ENCODE measurements around the gene ZGLP1. TPM values are rescaled to one million over a fixed set of nuclear protein-coding genes. Genes with fewer than 3 reads are reported as not detected.

The ZGLP1 gene
- polyA plus RNA-seq, 1 donor (not counting 4 experiments of a cell fraction or from before 2014, with no cell fraction given): 0.43 TPM

- H3K9ac ChIP-seq (ENCODE audit: control insufficient read depth, extremely low read depth, insufficient read depth, low read length): no peak within 1 kb of the TSS
Measured at GRCh38 chr19:10286803-10287737, 22.5 kb downstream of the ZGLP1 start, which contains the start of gene ICAM4. Gene ICAM4 (plus strand): TSS chr19:10286955. CDS start chr19:10287013, 58 bp downstream.

DNA sequence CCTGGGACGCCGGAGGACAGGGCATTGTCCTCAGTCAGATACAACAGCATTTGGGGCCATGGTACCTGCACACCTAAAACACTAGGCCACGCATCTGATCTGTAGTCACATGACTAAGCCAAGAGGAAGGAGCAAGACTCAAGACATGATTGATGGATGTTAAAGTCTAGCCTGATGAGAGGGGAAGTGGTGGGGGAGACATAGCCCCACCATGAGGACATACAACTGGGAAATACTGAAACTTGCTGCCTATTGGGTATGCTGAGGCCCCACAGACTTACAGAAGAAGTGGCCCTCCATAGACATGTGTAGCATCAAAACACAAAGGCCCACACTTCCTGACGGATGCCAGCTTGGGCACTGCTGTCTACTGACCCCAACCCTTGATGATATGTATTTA lies 24.2 kb downstream of the ZGLP1 start:
- no peak overlapping the region for H3K27ac ChIP-seq (ENCODE audit: control insufficient read depth, insufficient read depth, low read length)
- FAIRE-seq (no peak), DNase-seq (ENCODE audit: low read depth, low spot score) (no peak)
- H3K4me3 ChIP-seq (ENCODE audit: control insufficient read depth in 2 of 3, extremely low read depth in 1 of 3, insufficient read depth in 2 of 3, low read depth in 1 of 3, low read length in 3 of 3): no peak overlapping the region
- dilution Hi-C loops (cut with MboI; ENCODE audit: extremely low pct_ligation_motif_present, low sequenced_read_pairs): no loop called here
- H3K4me1 ChIP-seq (ENCODE audit: control insufficient read depth, extremely low read depth, insufficient read depth, low read length): peaks cover 38% of the 10 kb centered on the region
- no peaks in the 10 kb centered on the region for H3K79me2 ChIP-seq (ENCODE audit: control insufficient read depth, insufficient read depth, low read length)
- H3K27me3 ChIP-seq (ENCODE audit: control insufficient read depth, extremely low read depth, insufficient read depth, low read length): peaks cover 25% of the 10 kb centered on the region
- no peaks in the 10 kb centered on the region for H3K36me3 ChIP-seq (ENCODE audit: control insufficient read depth in 2 of 2, extremely low read depth in 1 of 2, insufficient read depth in 2 of 2, low read length in 2 of 2)
- no peaks in the 10 kb centered on the region for H3K9me1 ChIP-seq (ENCODE audit: control insufficient read depth, extremely low read depth, insufficient read depth, low read length)
- H3K4me2 ChIP-seq (ENCODE audit: control insufficient read depth, extremely low read depth, insufficient read depth, low read depth, low read length): no peak overlapping the region
- no peak overlapping the region for H2AFZ ChIP-seq (ENCODE audit: control insufficient read depth, low read length)
- no peak overlapping the region for H3K9ac ChIP-seq (ENCODE audit: control insufficient read depth, extremely low read depth, insufficient read depth, low read length)
- no peak for TF ChIP-seq CTCF (optimal IDR thresholded peaks at IDR 0.05 in 1 of 3, IDR thresholded peaks at IDR 0.05 in 1 of 3, conservative IDR thresholded peaks at IDR 0.05 in 1 of 3; ENCODE audit: extremely low read depth in 1 of 3, insufficient read depth in 2 of 3, low read length in 3 of 3)
- TF ChIP-seq EZH2 (IDR thresholded peaks at IDR 0.05; ENCODE audit: low read length): no peak
- H3K9me3 ChIP-seq (ENCODE audit: control insufficient read depth, low read depth, low read length): no peaks in the 10 kb centered on the region
- no peaks in the 10 kb centered on the region for H4K20me1 ChIP-seq (ENCODE audit: control insufficient read depth, extremely low read depth, insufficient read depth, low read length)

More at GRCh38 chr19:10286803-10287737, 22.5 kb downstream of the ZGLP1 start, which contains the start of gene ICAM4:
- H3K4me3 ChIP-seq (ENCODE audit: control insufficient read depth in 2 of 3, extremely low read depth in 1 of 3, insufficient read depth in 2 of 3, low read depth in 1 of 3, low read length in 3 of 3): no peak within 1 kb of the TSS
- H3K4me2 ChIP-seq (ENCODE audit: control insufficient read depth, extremely low read depth, insufficient read depth, low read depth, low read length): peak within 1 kb of the TSS; percentile 56
- no peak for DNase-seq (ENCODE audit: low read depth, low spot score)
- no peaks in the 10 kb centered on the region for H4K20me1 ChIP-seq (ENCODE audit: control insufficient read depth, extremely low read depth, insufficient read depth, low read length)
- no peak for FAIRE-seq
- H3K9me1 ChIP-seq (ENCODE audit: control insufficient read depth, extremely low read depth, insufficient read depth, low read length): no peaks in the 10 kb centered on the region
- no peak within 1 kb of the TSS for H3K27ac ChIP-seq (ENCODE audit: control insufficient read depth, insufficient read depth, low read length)
- no peaks in the 10 kb centered on the region for H3K9me3 ChIP-seq (ENCODE audit: control insufficient read depth, low read depth, low read length)
- TF ChIP-seq CTCF (optimal IDR thresholded peaks at IDR 0.05 in 1 of 3, IDR thresholded peaks at IDR 0.05 in 1 of 3, conservative IDR thresholded peaks at IDR 0.05 in 1 of 3; ENCODE audit: extremely low read depth in 1 of 3, insufficient read depth in 2 of 3, low read length in 3 of 3) (no peak), EZH2 (IDR thresholded peaks at IDR 0.05; ENCODE audit: low read length) (no peak)
- dilution Hi-C loops (cut with MboI; ENCODE audit: extremely low pct_ligation_motif_present, low sequenced_read_pairs): no loop called here
- no peaks in the 10 kb centered on the region for H3K79me2 ChIP-seq (ENCODE audit: control insufficient read depth, insufficient read depth, low read length)
- H3K36me3 ChIP-seq (ENCODE audit: control insufficient read depth in 2 of 2, extremely low read depth in 1 of 2, insufficient read depth in 2 of 2, low read length in 2 of 2): no peaks in the 10 kb centered on the region
- peak within 1 kb of the TSS; percentile 26 for H2AFZ ChIP-seq (ENCODE audit: control insufficient read depth, low read length)
- H3K4me1 ChIP-seq (ENCODE audit: control insufficient read depth, extremely low read depth, insufficient read depth, low read length): peaks cover 50% of the 10 kb centered on the region
- H3K27me3 ChIP-seq (ENCODE audit: control insufficient read depth, extremely low read depth, insufficient read depth, low read length): peaks cover 42% of the 10 kb centered on the region
